ENCODE measurements around the gene LRRK1. TPM values are rescaled to one million over a fixed set of nuclear protein-coding genes. Genes with fewer than 3 reads are reported as not detected.

LRRK1 gene
- polyA plus RNA-seq, 1 donor (not counting 4 experiments of a cell fraction or from before 2014, with no cell fraction given): 6.2 TPM

DNA sequence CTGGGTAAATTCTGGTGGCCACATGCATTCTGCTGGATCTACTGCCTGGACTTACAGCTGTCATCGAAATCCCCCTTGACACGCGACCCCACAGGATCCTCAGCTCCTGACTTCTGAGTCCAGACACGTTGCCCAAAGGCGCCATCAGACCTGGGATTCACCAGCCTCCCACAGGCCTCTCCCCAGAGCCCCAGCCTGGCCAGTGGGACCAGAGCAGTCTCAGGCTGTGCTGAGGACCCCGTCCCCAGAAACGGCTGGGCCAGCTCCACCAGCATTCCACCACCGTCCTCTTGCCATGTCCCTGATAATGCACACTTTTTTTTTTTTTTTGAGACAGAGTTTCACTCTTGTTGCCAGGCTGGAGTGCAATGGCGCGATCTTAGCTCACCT is 166.1 kb downstream of the LRRK1 start:
- dilution Hi-C loops (cut with MboI; ENCODE audit: extremely low pct_ligation_motif_present, low sequenced_read_pairs): no loop called here
- no peak for TF ChIP-seq CTCF (optimal IDR thresholded peaks at IDR 0.05 in 1 of 3, IDR thresholded peaks at IDR 0.05 in 1 of 3, conservative IDR thresholded peaks at IDR 0.05 in 1 of 3; ENCODE audit: extremely low read depth in 1 of 3, insufficient read depth in 2 of 3, low read length in 3 of 3)
- no peak for TF ChIP-seq EZH2 (IDR thresholded peaks at IDR 0.05; ENCODE audit: low read length)
- H3K9ac ChIP-seq (ENCODE audit: control insufficient read depth, extremely low read depth, insufficient read depth, low read length): no peak overlapping the region
- FAIRE-seq (no peak), DNase-seq (ENCODE audit: low read depth, low spot score) (no peak)
- H4K20me1 ChIP-seq (ENCODE audit: control insufficient read depth, extremely low read depth, insufficient read depth, low read length): no peaks in the 10 kb centered on the region
- no peaks in the 10 kb centered on the region for H3K27me3 ChIP-seq (ENCODE audit: control insufficient read depth, extremely low read depth, insufficient read depth, low read length)
- H3K9me1 ChIP-seq (ENCODE audit: control insufficient read depth, extremely low read depth, insufficient read depth, low read length): no peaks in the 10 kb centered on the region
- peaks cover 2% of the 10 kb centered on the region for H3K4me1 ChIP-seq (ENCODE audit: control insufficient read depth, extremely low read depth, insufficient read depth, low read length)
- no peak overlapping the region for H3K4me2 ChIP-seq (ENCODE audit: control insufficient read depth, extremely low read depth, insufficient read depth, low read depth, low read length)
- no peaks in the 10 kb centered on the region for H3K9me3 ChIP-seq (ENCODE audit: control insufficient read depth, low read depth, low read length)
- H3K36me3 ChIP-seq (ENCODE audit: control insufficient read depth in 2 of 2, extremely low read depth in 1 of 2, insufficient read depth in 2 of 2, low read length in 2 of 2): no peaks in the 10 kb centered on the region
- H3K4me3 ChIP-seq (ENCODE audit: control insufficient read depth in 2 of 3, extremely low read depth in 1 of 3, insufficient read depth in 2 of 3, low read depth in 1 of 3, low read length in 3 of 3): no peak overlapping the region
- no peak overlapping the region for H2AFZ ChIP-seq (ENCODE audit: control insufficient read depth, low read length)
- no peak overlapping the region for H3K27ac ChIP-seq (ENCODE audit: control insufficient read depth, insufficient read depth, low read length)
- H3K79me2 ChIP-seq (ENCODE audit: control insufficient read depth, insufficient read depth, low read length): no peaks in the 10 kb centered on the region

- no peak for DNase-seq (ENCODE audit: low read depth, low spot score)
- H3K27me3 ChIP-seq (ENCODE audit: control insufficient read depth, extremely low read depth, insufficient read depth, low read length): no peaks in the 10 kb centered on the region
- H2AFZ ChIP-seq (ENCODE audit: control insufficient read depth, low read length): no peak overlapping the region
- H3K9me1 ChIP-seq (ENCODE audit: control insufficient read depth, extremely low read depth, insufficient read depth, low read length): no peaks in the 10 kb centered on the region
- dilution Hi-C loops (cut with MboI; ENCODE audit: extremely low pct_ligation_motif_present, low sequenced_read_pairs): no loop called here
- TF ChIP-seq EZH2 (IDR thresholded peaks at IDR 0.05; ENCODE audit: low read length) (no peak), CTCF (optimal IDR thresholded peaks at IDR 0.05 in 1 of 3, IDR thresholded peaks at IDR 0.05 in 1 of 3, conservative IDR thresholded peaks at IDR 0.05 in 1 of 3; ENCODE audit: extremely low read depth in 1 of 3, insufficient read depth in 2 of 3, low read length in 3 of 3) (no peak)
- FAIRE-seq: no peak
- no peaks in the 10 kb centered on the region for H3K9me3 ChIP-seq (ENCODE audit: control insufficient read depth, low read depth, low read length)
- H3K4me1 ChIP-seq (ENCODE audit: control insufficient read depth, extremely low read depth, insufficient read depth, low read length): peaks cover 2% of the 10 kb centered on the region
- no peak overlapping the region for H3K4me3 ChIP-seq (ENCODE audit: control insufficient read depth in 2 of 3, extremely low read depth in 1 of 3, insufficient read depth in 2 of 3, low read depth in 1 of 3, low read length in 3 of 3)
- H4K20me1 ChIP-seq (ENCODE audit: control insufficient read depth, extremely low read depth, insufficient read depth, low read length): no peaks in the 10 kb centered on the region
- no peak overlapping the region for H3K9ac ChIP-seq (ENCODE audit: control insufficient read depth, extremely low read depth, insufficient read depth, low read length)
- H3K79me2 ChIP-seq (ENCODE audit: control insufficient read depth, insufficient read depth, low read length): no peaks in the 10 kb centered on the region
- H3K4me2 ChIP-seq (ENCODE audit: control insufficient read depth, extremely low read depth, insufficient read depth, low read depth, low read length): no peak overlapping the region
- H3K36me3 ChIP-seq (ENCODE audit: control insufficient read depth in 2 of 2, extremely low read depth in 1 of 2, insufficient read depth in 2 of 2, low read length in 2 of 2): no peaks in the 10 kb centered on the region
- no peak overlapping the region for H3K27ac ChIP-seq (ENCODE audit: control insufficient read depth, insufficient read depth, low read length)
Measured at GRCh38 chr15:101086394-101087171, 167.4 kb downstream of the LRRK1 start.
